Testis (tissue), 3 donors: Measurements from ENCODE around the gene OTUD3. TPM values are rescaled to one million over a fixed set of nuclear protein-coding genes. Genes with fewer than 3 reads are reported as not detected.

Experiments
- DNase-seq: peaks from one replicate; pipeline ENCODE4 v3.0.0-alpha.2; 2019
- H3K27ac ChIP-seq, 2 donors: fragments of 200-600 bp; sonication (generic); one replicate each; pipeline ENCODE4 v1.5.1; 2019
- H3K27me3 ChIP-seq: fragments of 200-600 bp; sonication (generic); one replicate; pipeline ENCODE4 v1.5.1; 2019
- H3K36me3 ChIP-seq: fragments of 200-600 bp; sonication (generic); one replicate; pipeline ENCODE4 v1.5.1; 2017; ENCODE audit warnings: low read depth; ENCODE audit errors: missing control alignments
- H3K4me1 ChIP-seq: fragments of 200-600 bp; sonication (generic); one replicate; pipeline ENCODE4 v1.5.1; 2019
- H3K4me3 ChIP-seq, 2 donors: fragments of 200-600 bp; sonication (generic); one replicate each; pipeline ENCODE4 v1.5.1; 2017 to 2019
- H3K9me3 ChIP-seq: fragments of 200-600 bp; sonication (generic); one replicate; pipeline ENCODE4 v1.5.1; 2017
- POLR2A ChIP-seq: fragments of 450-650 bp; IDR thresholded peaks from one replicate; pipeline ENCODE4 v1.6.1; 2017; ENCODE audit warnings: antibody characterized with exemption, mild to moderate bottlenecking, moderate library complexity
- WGBS, 2 donors: methylation state at CpG; one replicate each; pipeline ENCODE4 v1.1.5; 2018; 5-methylcytosine and 5-hydroxymethylcytosine counted together
- intact Hi-C: fragments of 100-400 bp; cut with DNase I; formaldehyde crosslinking; loops from one replicate; pipeline ENCODE4 v1.15.1; 2023; ENCODE audit warnings: low total_unique reads
- polyA plus RNA-seq: library from polyadenylated mRNA; stranded (reverse); fragments of 350-450 nt; fragmentation: Illumina TruSeq; extraction: RNeasy Lipid Tissue Mini Kit (QIAGEN cat#74804); gene quantifications from one replicate; pipeline ENCODE4 v1.2.3, GENCODE V29; 2014; ENCODE audit warnings: low read depth, low replicate concordance; ENCODE audit not compliant: insufficient read depth
- total RNA-seq, 2 donors: library from RNA; depleted of rRNA; stranded (reverse); fragments of >200 nt; gene quantifications; one replicate each; pipeline ENCODE4 v1.2.3, GENCODE V29; 2016
- TF ChIP-seq, protein P1 (sequence below), 3 experiments: fragments of 450-650 bp in 2 of 3; fragments of 200-600 bp in 1 of 3; sonication (generic) in 1 of 3; IDR thresholded peaks; one replicate each; pipeline ENCODE4 v1.5.1; 2016 to 2019; ENCODE audit warnings: antibody characterized with exemption in 3 of 3, mild to moderate bottlenecking in 2 of 3, moderate library complexity in 1 of 3

The OTUD3 gene
- total and polyA plus RNA-seq, 3 donors from 2014 or later, result 22.8 to 37.6 (median 29.7) TPM

DNA sequence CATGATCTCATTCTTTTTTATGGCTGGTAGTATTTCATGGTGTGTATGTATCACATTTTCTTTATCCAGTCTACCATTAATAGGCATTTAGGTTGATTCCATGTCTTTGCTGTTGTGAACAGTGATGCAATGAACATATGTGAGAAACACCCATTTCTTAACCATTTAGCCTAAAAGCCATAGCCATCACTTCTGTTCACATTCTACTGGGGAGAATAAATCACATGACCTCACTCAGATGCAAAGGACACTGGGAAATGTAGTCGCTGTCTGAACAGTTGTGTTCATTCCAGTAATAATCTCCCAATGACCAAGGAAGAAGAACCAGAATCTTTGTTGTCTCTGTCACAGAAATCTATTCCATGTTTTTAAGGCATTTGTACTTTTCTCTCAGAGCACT lies 56.3 kb downstream of the OTUD3 start:
- intact Hi-C loops, result no loop called here
- 100% methylated on average over 1 of the region's 1 CpG for whole genome bisulfite sequencing, 2 donors
- H3K4me1 ChIP-seq, result no peaks in the 10 kb centered on the region
- H3K27ac ChIP-seq, result no peak overlapping the region
- no peaks in the 10 kb centered on the region for H3K36me3 ChIP-seq
- no peak for DNase-seq
- no peak overlapping the region for H3K4me3 ChIP-seq
- H3K9me3 ChIP-seq, result no peaks in the 10 kb centered on the region
- TF ChIP-seq, protein P1, sequence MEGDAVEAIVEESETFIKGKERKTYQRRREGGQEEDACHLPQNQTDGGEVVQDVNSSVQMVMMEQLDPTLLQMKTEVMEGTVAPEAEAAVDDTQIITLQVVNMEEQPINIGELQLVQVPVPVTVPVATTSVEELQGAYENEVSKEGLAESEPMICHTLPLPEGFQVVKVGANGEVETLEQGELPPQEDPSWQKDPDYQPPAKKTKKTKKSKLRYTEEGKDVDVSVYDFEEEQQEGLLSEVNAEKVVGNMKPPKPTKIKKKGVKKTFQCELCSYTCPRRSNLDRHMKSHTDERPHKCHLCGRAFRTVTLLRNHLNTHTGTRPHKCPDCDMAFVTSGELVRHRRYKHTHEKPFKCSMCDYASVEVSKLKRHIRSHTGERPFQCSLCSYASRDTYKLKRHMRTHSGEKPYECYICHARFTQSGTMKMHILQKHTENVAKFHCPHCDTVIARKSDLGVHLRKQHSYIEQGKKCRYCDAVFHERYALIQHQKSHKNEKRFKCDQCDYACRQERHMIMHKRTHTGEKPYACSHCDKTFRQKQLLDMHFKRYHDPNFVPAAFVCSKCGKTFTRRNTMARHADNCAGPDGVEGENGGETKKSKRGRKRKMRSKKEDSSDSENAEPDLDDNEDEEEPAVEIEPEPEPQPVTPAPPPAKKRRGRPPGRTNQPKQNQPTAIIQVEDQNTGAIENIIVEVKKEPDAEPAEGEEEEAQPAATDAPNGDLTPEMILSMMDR (IDR thresholded peaks at IDR 0.05), result no peak
- TF ChIP-seq POLR2A, result no peak
- H3K27me3 ChIP-seq, result no peaks in the 10 kb centered on the region

DNA sequence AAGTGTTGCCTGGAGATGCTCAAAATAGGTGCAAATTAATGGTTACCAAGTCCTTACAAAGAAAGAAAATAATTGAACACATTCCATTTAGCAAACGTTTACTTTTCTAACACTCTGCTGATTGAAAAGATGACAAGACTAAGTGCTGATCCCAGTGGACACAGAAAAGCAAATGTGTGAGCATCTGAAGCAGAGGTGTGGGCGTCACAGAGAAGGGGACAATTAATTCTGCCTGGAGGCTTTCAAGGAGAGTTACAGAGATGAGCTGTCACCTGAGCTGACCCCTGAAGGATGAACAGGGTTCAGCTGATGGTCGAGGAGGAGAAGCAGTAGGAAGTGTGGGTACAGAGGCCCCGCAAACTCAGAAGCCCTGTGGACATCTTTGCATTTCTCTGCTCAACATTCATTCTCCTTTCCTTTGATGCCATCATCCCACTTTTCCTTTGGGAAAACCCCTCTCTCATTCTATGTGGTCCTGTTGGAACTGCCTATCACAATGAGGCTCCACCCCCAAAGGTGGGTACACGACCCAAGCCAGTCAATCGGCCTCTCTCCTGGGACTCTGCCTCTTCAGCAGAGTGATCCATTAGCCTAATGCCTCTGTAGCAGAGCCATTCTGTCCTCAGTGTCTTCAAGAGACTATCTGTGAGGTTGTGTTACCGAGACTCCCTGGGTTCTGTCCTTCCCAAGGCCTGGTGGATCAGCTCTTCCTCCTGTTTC lies 58.5 kb downstream of the OTUD3 start:
- Histone ChIP-seq H3K27ac (no peak overlapping the region), H3K27me3 (no peaks in the 10 kb centered on the region), H3K36me3 (no peaks in the 10 kb centered on the region), H3K4me3 (no peak overlapping the region), H3K4me1 (no peaks in the 10 kb centered on the region), H3K9me3 (no peaks in the 10 kb centered on the region)
- WGBS, 2 donors, result 79 to 80% methylated on average over 7 of the region's 7 CpGs
- intact Hi-C loops, result no loop called here
- DNase-seq, result no peak
- TF ChIP-seq, protein P1 (IDR thresholded peaks at IDR 0.05), result no peak
- TF ChIP-seq POLR2A, result no peak

DNA sequence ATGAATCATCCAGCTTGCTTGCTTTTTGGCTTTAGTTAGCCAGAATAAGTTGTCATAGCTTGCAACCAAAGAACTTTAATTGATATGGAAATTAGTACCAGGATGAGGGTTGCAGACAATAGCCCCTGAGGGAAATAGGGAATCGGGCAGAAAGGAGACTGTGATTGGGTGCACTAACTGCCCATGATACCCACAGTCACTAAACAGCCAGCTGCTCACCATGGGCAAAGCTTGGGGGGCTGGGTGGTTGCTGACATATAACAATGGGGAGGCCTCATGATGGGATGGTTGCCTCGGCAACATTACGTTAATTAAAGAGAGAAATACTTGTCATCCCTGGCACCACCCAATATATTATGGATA lies 59.0 kb downstream of the OTUD3 start:
- no peaks in the 10 kb centered on the region for H3K4me1 ChIP-seq
- no peak overlapping the region for H3K4me3 ChIP-seq
- no peaks in the 10 kb centered on the region for H3K27me3 ChIP-seq
- H3K9me3 ChIP-seq, result no peaks in the 10 kb centered on the region
- no peaks in the 10 kb centered on the region for H3K36me3 ChIP-seq
- TF ChIP-seq POLR2A, result no peak
- TF ChIP-seq, protein P1 (IDR thresholded peaks at IDR 0.05), result no peak
- intact Hi-C loops, result no loop called here
- no peak overlapping the region for H3K27ac ChIP-seq
- no peak for DNase-seq
- WGBS, 2 donors, result 95 to 98% methylated on average over 3 of the region's 3 CpGs

DNA sequence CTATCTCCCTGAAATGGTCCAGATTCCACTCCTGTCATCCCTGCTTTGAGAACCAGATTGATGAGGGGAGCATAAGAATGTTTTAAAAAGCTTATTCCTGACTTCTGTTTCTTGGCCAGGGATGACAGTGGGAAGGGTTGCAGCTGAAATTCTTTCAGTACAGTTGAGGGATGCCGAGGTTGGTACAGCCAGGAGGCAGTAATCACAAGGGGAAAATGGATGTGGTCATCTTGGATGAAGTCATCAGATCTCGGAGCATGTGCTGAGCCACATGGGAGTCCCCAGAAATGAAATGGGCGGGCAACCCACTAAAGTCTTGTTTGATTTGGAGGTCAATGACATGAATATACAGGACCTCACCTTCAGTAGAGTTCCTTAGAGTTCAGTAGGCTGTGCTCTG lies 59.9 kb downstream of the OTUD3 start:
- 77 to 80% methylated on average over 3 of the region's 3 CpGs for WGBS, 2 donors
- no peak for DNase-seq
- intact Hi-C loops, result no loop called here

More for the DNA sequence above, 59.9 kb downstream of the OTUD3 start:
- no peak overlapping the region for H3K27ac ChIP-seq
- no peaks in the 10 kb centered on the region for H3K27me3 ChIP-seq
- no peaks in the 10 kb centered on the region for H3K9me3 ChIP-seq
- no peaks in the 10 kb centered on the region for H3K36me3 ChIP-seq
- TF ChIP-seq, protein P1 (IDR thresholded peaks at IDR 0.05), result no peak
- no peak for TF ChIP-seq POLR2A
- H3K4me1 ChIP-seq, result peaks cover 3% of the 10 kb centered on the region
- no peak overlapping the region for H3K4me3 ChIP-seq
